Vagina (tissue), 2 donors: ENCODE results near the gene IFT88.

Experiments used
- POLR2A ChIP-seq, 2 donors: fragments of 450-650 bp; IDR thresholded peaks; one replicate each; pipeline ENCODE4 v1.6.1; 2017; ENCODE audit warnings: antibody characterized with exemption in 2 of 2, mild to moderate bottlenecking in 2 of 2, moderate library complexity in 2 of 2
- POLR2AphosphoS5 ChIP-seq, 2 donors: sonication (generic); formaldehyde crosslinking; IDR thresholded peaks; one replicate each; pipeline ENCODE4 v1.9.0; 2017; ENCODE audit warnings: antibody characterized with exemption in 2 of 2, mild to moderate bottlenecking in 2 of 2, low read depth in 1 of 2; ENCODE audit not compliant: insufficient read depth in 1 of 2
- TF ChIP-seq, protein P1 (sequence below), 3 experiments: fragments of 450-650 bp in 2 of 3; fragments of 200-600 bp in 1 of 3; sonication (generic) in 1 of 3; IDR thresholded peaks; one replicate each; pipeline ENCODE4 v1.5.1; 2017 to 2019; ENCODE audit warnings: antibody characterized with exemption in 3 of 3, mild to moderate bottlenecking in 2 of 3, moderate library complexity in 2 of 3

DNA sequence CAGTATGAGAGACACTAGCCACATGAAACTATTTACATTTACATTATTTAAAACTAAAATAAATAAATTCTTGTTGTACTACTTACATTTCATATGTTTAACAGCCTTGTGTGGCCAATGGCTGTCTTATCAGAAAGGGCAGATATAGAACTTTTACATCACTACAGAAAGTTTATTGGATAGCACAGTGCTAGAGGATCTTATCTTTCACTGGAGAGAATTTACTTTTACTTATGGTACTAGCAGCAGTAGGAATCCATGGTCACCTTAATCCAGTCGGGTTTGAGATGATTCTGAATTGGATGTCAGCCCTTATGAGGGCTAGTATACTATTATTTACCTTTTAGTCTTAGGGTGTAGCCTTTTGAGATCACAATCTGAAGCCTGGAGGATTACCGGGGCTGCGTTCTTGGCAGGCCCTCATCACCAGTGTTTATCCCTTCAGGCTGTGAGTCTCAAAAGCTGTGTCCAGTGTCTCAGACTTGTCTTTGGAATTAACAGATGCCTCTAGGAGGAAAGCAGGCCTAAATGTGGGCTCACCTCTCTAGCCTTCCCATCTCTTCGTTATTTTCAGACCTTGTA is 21.7 kb downstream of the IFT88 start:
- TF ChIP-seq, protein P1, sequence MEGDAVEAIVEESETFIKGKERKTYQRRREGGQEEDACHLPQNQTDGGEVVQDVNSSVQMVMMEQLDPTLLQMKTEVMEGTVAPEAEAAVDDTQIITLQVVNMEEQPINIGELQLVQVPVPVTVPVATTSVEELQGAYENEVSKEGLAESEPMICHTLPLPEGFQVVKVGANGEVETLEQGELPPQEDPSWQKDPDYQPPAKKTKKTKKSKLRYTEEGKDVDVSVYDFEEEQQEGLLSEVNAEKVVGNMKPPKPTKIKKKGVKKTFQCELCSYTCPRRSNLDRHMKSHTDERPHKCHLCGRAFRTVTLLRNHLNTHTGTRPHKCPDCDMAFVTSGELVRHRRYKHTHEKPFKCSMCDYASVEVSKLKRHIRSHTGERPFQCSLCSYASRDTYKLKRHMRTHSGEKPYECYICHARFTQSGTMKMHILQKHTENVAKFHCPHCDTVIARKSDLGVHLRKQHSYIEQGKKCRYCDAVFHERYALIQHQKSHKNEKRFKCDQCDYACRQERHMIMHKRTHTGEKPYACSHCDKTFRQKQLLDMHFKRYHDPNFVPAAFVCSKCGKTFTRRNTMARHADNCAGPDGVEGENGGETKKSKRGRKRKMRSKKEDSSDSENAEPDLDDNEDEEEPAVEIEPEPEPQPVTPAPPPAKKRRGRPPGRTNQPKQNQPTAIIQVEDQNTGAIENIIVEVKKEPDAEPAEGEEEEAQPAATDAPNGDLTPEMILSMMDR (IDR thresholded peaks at IDR 0.05), result no peak
- no peak for TF ChIP-seq POLR2A (IDR thresholded peaks at IDR 0.05)
- no peak for TF ChIP-seq POLR2AphosphoS5 (IDR thresholded peaks at IDR 0.05; ENCODE audit: insufficient read depth in 1 of 2, low read depth in 1 of 2)
